DND-41 (cell line): ENCODE results near the gene MSMP.
A peak's percentile ranks its signal among the peaks of the same experiment; 100 is the strongest.

ENCODE experiments used
- ATAC-seq: fragments of 200-7000 bp; cut with Tn5 transposase; 3 replicates; pipeline ENCODE4 v1.9.1; 2021; ENCODE audit warnings: low read depth; ENCODE audit not compliant: insufficient read depth
- DNase-seq: peaks from one replicate; pipeline ENCODE4 v3.0.0-alpha.2; 2020
- H2AFZ ChIP-seq: 2 replicates; pipeline ENCODE4 v1.6.0; 2012; ENCODE audit warnings: low read depth, low read length
- H3K27ac ChIP-seq: 2 replicates; pipeline ENCODE4 v1.5.1; 2012; ENCODE audit warnings: low read length, inconsistent platforms
- H3K27me3 ChIP-seq: fragments of 200-600 bp; sonication (generic); 2 replicates; pipeline ENCODE4 v1.6.0; 2012; ENCODE audit warnings: low read length, mild to moderate bottlenecking, inconsistent platforms; ENCODE audit not compliant: insufficient read depth, poor library complexity
- H3K36me3 ChIP-seq: 2 replicates; pipeline ENCODE4 v1.5.1; 2012; ENCODE audit warnings: low read length, inconsistent platforms; ENCODE audit not compliant: insufficient read depth
- H3K4me1 ChIP-seq: 2 replicates; pipeline ENCODE4 v1.5.1; 2012; ENCODE audit warnings: mild to moderate bottlenecking, low read length; ENCODE audit not compliant: insufficient read depth
- H3K4me2 ChIP-seq: 2 replicates; pipeline ENCODE4 v1.6.0; 2012; ENCODE audit warnings: mild to moderate bottlenecking, moderate library complexity, low read length, inconsistent platforms; ENCODE audit not compliant: insufficient read depth
- H3K4me3 ChIP-seq, 2 experiments: fragments of 200-600 bp in 1 of 2; shearing (Covaris generic) in 1 of 2; 2 replicates each; pipeline ENCODE4 v1.5.1; 2012 to 2016; ENCODE audit warnings: inconsistent platforms in 2 of 2, low read length in 2 of 2, mild to moderate bottlenecking in 2 of 2, low read depth in 1 of 2, moderate library complexity in 1 of 2
- H3K79me2 ChIP-seq: 2 replicates; pipeline ENCODE4 v1.6.0; 2012; ENCODE audit warnings: low read length, inconsistent platforms; ENCODE audit not compliant: insufficient read depth
- H3K9ac ChIP-seq: 2 replicates; pipeline ENCODE4 v1.6.0; 2012; ENCODE audit warnings: low read depth, mild to moderate bottlenecking, inconsistent platforms, low read length, moderate library complexity
- H3K9me3 ChIP-seq: 2 replicates; pipeline ENCODE4 v1.5.1; 2012; ENCODE audit warnings: low read length, moderate library complexity, mild to moderate bottlenecking, inconsistent platforms; ENCODE audit not compliant: insufficient read depth, severe bottlenecking
- H4K20me1 ChIP-seq: 2 replicates; pipeline ENCODE4 v1.6.0; 2012; ENCODE audit warnings: low read length; ENCODE audit not compliant: insufficient read depth
- EZH2 ChIP-seq: IDR thresholded peaks from 3 replicates; pipeline ENCODE4 v1.6.1; 2012; ENCODE audit warnings: borderline replicate concordance, low read depth, mild to moderate bottlenecking, moderate library complexity, low read length, inconsistent platforms; ENCODE audit not compliant: severe bottlenecking
- TF ChIP-seq, protein P1 (sequence below): IDR thresholded peaks from 2 replicates; pipeline ENCODE4 v1.5.1; 2012; ENCODE audit warnings: borderline replicate concordance, low read length, moderate library complexity, mild to moderate bottlenecking; ENCODE audit not compliant: poor library complexity, severe bottlenecking; ENCODE audit errors: extremely low read depth

Gene MSMP

DNA sequence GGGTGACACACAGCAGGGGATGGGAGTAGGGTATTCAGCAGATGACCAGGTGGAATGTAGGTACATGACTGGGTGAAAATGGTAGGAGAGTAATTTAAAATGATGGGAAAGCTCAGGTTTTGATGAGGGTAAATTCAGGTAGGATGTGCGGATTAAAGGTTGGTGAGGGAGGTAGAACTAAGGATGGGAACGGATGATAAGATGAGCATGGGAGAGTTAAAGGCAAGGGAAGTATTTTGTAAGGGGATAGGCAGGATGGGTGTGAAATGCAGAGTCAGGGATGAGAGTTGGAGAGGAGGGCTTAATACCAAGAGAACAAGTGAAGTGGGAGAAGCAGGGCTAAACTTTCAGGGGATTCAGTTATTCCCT is 23.6 kb downstream of the MSMP start:
- DNase-seq, result no peak
- H3K36me3 ChIP-seq, result peaks cover 40% of the 10 kb centered on the region
- H3K4me1 ChIP-seq, result peaks cover 59% of the 10 kb centered on the region

DNA sequence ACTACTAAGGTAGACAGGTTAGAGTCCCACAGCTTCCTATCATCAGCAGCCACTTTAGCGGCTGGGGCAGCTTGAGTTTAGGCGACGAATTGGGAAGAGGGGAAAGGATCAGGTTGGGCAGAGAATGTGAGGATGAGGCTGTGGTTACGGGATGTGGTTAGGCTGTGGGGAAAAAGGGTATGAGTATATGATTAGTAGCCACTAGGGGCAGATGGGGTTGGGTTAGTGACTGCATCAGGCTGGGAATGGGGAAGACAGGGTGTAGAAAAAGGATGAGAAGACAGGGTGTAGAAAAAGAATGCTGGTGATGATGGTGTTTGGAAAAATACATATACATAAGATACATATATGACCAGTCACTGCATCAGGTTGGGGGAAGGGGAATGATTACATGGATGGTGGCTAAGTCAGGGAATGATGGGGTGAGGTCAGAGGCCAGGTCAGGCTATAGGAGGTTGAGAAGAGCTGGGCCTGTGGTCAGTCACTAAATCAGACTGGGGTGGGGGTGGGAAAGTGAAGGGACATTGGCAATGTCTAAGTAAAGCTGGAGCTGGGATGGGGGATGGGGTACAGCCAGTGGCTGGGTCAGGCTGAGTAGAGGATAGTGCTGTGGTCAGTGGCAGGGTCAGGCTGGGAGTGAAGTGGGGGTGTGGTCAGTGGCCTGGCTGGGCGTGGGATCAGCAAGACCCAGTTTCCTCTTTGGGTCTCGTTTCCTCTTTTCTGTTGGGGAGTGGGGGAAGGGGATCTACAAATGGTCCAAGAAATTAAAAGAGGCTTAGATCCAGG is 24.2 kb downstream of the MSMP start:
- H3K79me2 ChIP-seq, result peaks cover 79% of the 10 kb centered on the region
- H3K27me3 ChIP-seq, result no peaks in the 10 kb centered on the region
- H3K4me2 ChIP-seq, result peak overlapping the region; percentile 93
- no peak for TF ChIP-seq EZH2
- TF ChIP-seq, protein P1, sequence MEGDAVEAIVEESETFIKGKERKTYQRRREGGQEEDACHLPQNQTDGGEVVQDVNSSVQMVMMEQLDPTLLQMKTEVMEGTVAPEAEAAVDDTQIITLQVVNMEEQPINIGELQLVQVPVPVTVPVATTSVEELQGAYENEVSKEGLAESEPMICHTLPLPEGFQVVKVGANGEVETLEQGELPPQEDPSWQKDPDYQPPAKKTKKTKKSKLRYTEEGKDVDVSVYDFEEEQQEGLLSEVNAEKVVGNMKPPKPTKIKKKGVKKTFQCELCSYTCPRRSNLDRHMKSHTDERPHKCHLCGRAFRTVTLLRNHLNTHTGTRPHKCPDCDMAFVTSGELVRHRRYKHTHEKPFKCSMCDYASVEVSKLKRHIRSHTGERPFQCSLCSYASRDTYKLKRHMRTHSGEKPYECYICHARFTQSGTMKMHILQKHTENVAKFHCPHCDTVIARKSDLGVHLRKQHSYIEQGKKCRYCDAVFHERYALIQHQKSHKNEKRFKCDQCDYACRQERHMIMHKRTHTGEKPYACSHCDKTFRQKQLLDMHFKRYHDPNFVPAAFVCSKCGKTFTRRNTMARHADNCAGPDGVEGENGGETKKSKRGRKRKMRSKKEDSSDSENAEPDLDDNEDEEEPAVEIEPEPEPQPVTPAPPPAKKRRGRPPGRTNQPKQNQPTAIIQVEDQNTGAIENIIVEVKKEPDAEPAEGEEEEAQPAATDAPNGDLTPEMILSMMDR, result peak; percentile 73
- peaks cover 59% of the 10 kb centered on the region for H3K4me1 ChIP-seq
- H3K9ac ChIP-seq, result peak overlapping the region; percentile 74
- H4K20me1 ChIP-seq, result peaks cover 51% of the 10 kb centered on the region
- ATAC-seq, result peak; percentile 23
- H3K27ac ChIP-seq, result peak overlapping the region; percentile 76
- no peaks in the 10 kb centered on the region for H3K9me3 ChIP-seq
- DNase-seq, result peak; percentile 63
- H3K4me3 ChIP-seq, result peak overlapping the region in 1 of 2 experiments; percentile 94; a peak in 2 of 4 replicates
- H3K36me3 ChIP-seq, result peaks cover 40% of the 10 kb centered on the region
- no peak overlapping the region for H2AFZ ChIP-seq

More for the DNA sequence above, 23.6 kb downstream of the MSMP start:
- no peak for TF ChIP-seq EZH2
- TF ChIP-seq, protein P1, result no peak
- Histone ChIP-seq H2AFZ (no peak overlapping the region), H3K4me3 (peak overlapping the region in 1 of 2 experiments; percentile 94; a peak in 2 of 4 replicates), H3K9ac (peak overlapping the region; percentile 74), H3K9me3 (no peaks in the 10 kb centered on the region), H3K79me2 (peaks cover 76% of the 10 kb centered on the region), H3K27ac (peak overlapping the region; percentile 76), H4K20me1 (peaks cover 50% of the 10 kb centered on the region), H3K4me2 (peak overlapping the region; percentile 93), H3K27me3 (no peaks in the 10 kb centered on the region)
- no peak for ATAC-seq

GRCh38 chr9:35729101-35729500 is 25.0 kb downstream of the MSMP start:
- no peak for DNase-seq
- peaks cover 79% of the 10 kb centered on the region for H3K79me2 ChIP-seq

More at GRCh38 chr9:35729101-35729500, 25.0 kb downstream of the MSMP start:
- H3K4me1 ChIP-seq, result peaks cover 58% of the 10 kb centered on the region
- no peak overlapping the region for H2AFZ ChIP-seq
- no peaks in the 10 kb centered on the region for H3K9me3 ChIP-seq
- TF ChIP-seq EZH2, result no peak
- TF ChIP-seq, protein P1, result no peak
- H3K27me3 ChIP-seq, result no peaks in the 10 kb centered on the region
- peaks cover 51% of the 10 kb centered on the region for H4K20me1 ChIP-seq
- H3K36me3 ChIP-seq, result peaks cover 46% of the 10 kb centered on the region
- no peak for ATAC-seq
- H3K4me3 ChIP-seq, result peak overlapping the region in 1 of 2 experiments; percentile 94; a peak in 2 of 4 replicates
- H3K4me2 ChIP-seq, result peak overlapping the region; percentile 93
- no peak overlapping the region; the same call in 1 of the 2 replicates for H3K9ac ChIP-seq
- H3K27ac ChIP-seq, result peak overlapping the region; percentile 55
